HUES48 (cell line): ENCODE results near the gene CCDC27.

Source experiments
- H3K27ac ChIP-seq: one replicate; pipeline ENCODE4 v1.7.0; 2013; ENCODE audit warnings: low read depth, low read length, inconsistent platforms
- H3K27me3 ChIP-seq: 2 replicates; pipeline ENCODE4 v1.6.1; 2013; ENCODE audit warnings: mild to moderate bottlenecking, low read length; ENCODE audit not compliant: control insufficient read depth, insufficient read depth
- H3K36me3 ChIP-seq: 2 replicates; pipeline ENCODE4 v1.6.1; 2013; ENCODE audit warnings: low read length; ENCODE audit not compliant: control insufficient read depth, insufficient read depth
- H3K4me1 ChIP-seq: 2 replicates; pipeline ENCODE4 v1.6.1; 2013; ENCODE audit warnings: mild to moderate bottlenecking, low read length; ENCODE audit not compliant: control insufficient read depth, insufficient read depth
- H3K4me3 ChIP-seq: 2 replicates; pipeline ENCODE4 v1.5.1; 2013; ENCODE audit warnings: mild to moderate bottlenecking, low read depth, low read length
- H3K9ac ChIP-seq: 2 replicates; pipeline ENCODE4 v1.6.1; 2013; ENCODE audit warnings: mild to moderate bottlenecking, low read depth, low read length, moderate library complexity
- H3K9me3 ChIP-seq: 2 replicates; pipeline ENCODE4 v1.6.1; 2013; ENCODE audit warnings: low read length; ENCODE audit not compliant: control insufficient read depth, insufficient read depth

The CCDC27 gene

DNA sequence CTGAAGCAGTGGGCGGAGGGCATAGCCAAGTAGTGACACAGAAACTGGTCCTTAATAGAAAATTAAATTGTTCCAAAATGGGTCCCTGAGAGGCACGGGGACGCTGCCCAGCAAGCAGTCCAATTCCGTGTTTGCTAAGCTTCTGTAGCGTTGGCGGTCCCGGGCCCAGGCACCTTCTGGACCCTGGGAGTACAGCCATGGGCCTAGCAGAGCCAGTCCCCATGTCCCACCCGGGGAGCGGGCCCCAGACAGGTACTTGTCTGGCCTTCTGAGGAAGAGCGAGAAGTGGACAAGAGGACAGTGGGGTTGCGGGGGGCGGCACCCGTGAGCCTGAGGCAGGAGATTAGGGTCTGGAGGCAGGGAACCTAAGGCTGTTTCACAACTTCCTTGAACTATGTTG is 11.5 kb upstream of the CCDC27 start:
- H3K27me3 ChIP-seq = no peaks in the 10 kb centered on the region
- H3K9me3 ChIP-seq = no peaks in the 10 kb centered on the region
- no peak overlapping the region for H3K27ac ChIP-seq
- H3K4me1 ChIP-seq = peaks cover 5% of the 10 kb centered on the region; the same call in 1 of the 2 replicates
- H3K36me3 ChIP-seq = peaks cover 76% of the 10 kb centered on the region
- no peak overlapping the region for H3K4me3 ChIP-seq
- no peak overlapping the region for H3K9ac ChIP-seq

GRCh38 chr1:3741566-3742438 is 10.4 kb upstream of the CCDC27 start:
- Histone ChIP-seq H3K36me3 (peaks cover 66% of the 10 kb centered on the region), H3K4me1 (peaks cover 11% of the 10 kb centered on the region), H3K4me3 (no peak overlapping the region), H3K27ac (no peak overlapping the region), H3K9ac (no peak overlapping the region), H3K9me3 (no peaks in the 10 kb centered on the region), H3K27me3 (no peaks in the 10 kb centered on the region)

DNA sequence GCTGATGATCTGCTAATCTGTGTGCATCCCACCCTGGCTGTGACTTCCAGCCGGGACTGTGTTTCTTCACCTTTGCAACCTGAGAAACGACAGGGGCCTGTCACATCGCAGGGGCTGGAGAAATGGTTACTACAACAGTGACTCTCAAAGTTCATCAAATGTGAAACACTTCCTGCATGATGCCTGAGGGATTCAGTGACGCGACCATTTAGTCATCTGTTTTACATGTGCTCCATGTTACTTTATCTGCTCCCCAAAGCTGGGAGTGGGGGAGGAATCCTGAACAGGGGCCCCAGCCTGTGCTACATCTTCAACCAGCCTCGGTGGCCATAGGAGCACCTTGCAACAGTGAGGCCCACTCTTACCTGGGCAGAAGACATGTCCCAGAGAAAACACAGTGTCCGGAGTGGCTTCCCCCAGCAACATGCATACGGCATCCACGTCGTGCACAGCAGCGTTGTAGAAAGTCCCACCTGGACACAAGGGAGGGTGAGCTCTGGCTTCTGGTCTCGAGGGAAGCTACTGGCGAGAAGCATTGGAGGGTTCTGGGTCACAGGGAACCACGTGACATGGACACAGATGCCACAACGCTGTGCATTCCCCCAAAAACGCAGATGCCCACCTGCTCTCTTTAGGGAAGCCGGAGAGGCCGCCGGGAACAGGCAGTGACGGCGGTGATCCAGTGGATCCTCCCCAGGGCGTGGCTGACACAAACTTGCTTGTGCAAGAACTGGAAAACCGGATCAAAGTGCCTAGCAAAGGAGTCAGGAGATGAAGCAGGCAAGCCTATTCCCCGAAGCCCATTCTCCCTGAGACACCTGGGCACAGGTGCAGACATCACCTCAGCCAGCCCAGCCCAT is 9.6 kb upstream of the CCDC27 start:
- Histone ChIP-seq H3K27ac (no peak overlapping the region), H3K4me1 (peaks cover 11% of the 10 kb centered on the region), H3K4me3 (no peak overlapping the region), H3K9ac (no peak overlapping the region), H3K9me3 (no peaks in the 10 kb centered on the region), H3K36me3 (peaks cover 59% of the 10 kb centered on the region), H3K27me3 (no peaks in the 10 kb centered on the region)

- Histone ChIP-seq H3K4me1 (peaks cover 11% of the 10 kb centered on the region), H3K9ac (no peak overlapping the region), H3K36me3 (peaks cover 52% of the 10 kb centered on the region), H3K9me3 (no peaks in the 10 kb centered on the region), H3K27me3 (no peaks in the 10 kb centered on the region), H3K27ac (no peak overlapping the region), H3K4me3 (no peak overlapping the region)
These were observed 8.8 kb upstream of the CCDC27 start for GRCh38 chr1:3743421-3743820.

DNA sequence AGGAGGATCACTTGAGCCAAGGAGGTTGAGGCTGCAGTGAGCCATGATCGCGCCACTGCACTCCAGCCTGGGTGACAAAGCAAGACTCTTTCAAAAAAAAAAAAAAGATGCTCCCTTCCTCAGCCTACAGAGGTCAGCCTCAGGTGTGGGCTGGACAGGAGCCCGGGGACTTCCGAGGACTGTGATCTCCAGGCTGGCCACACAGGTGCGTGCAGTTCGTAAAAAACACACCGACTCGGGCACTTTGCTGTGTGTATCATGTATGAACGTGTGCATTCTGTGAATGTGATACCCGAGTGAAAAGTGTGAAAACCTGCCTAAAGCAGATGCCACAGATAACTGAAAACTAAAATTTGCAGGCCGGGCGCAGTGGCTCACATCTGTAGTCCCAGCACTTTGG is 8.4 kb upstream of the CCDC27 start:
- Histone ChIP-seq H3K9me3 (no peaks in the 10 kb centered on the region), H3K4me3 (no peak overlapping the region), H3K4me1 (peaks cover 11% of the 10 kb centered on the region), H3K27ac (no peak overlapping the region), H3K9ac (no peak overlapping the region), H3K27me3 (no peaks in the 10 kb centered on the region), H3K36me3 (peaks cover 48% of the 10 kb centered on the region)

- no peak overlapping the region for H3K4me3 ChIP-seq
- peaks cover 11% of the 10 kb centered on the region for H3K4me1 ChIP-seq
- H3K27ac ChIP-seq = no peak overlapping the region
- no peaks in the 10 kb centered on the region for H3K9me3 ChIP-seq
- no peak overlapping the region for H3K9ac ChIP-seq
- peaks cover 40% of the 10 kb centered on the region for H3K36me3 ChIP-seq
- H3K27me3 ChIP-seq = no peaks in the 10 kb centered on the region; the same call in 1 of the 2 replicates
These were observed 7.6 kb upstream of the CCDC27 start for GRCh38 chr1:3744646-3745045.

- Histone ChIP-seq H3K27ac (no peak overlapping the region), H3K4me3 (no peak overlapping the region), H3K36me3 (peaks cover 36% of the 10 kb centered on the region), H3K9ac (no peak overlapping the region), H3K27me3 (no peaks in the 10 kb centered on the region; the same call in 1 of the 2 replicates), H3K9me3 (no peaks in the 10 kb centered on the region), H3K4me1 (peaks cover 11% of the 10 kb centered on the region)
These were observed 7.2 kb upstream of the CCDC27 start for GRCh38 chr1:3745071-3745470.

- H3K9me3 ChIP-seq = no peaks in the 10 kb centered on the region
- peaks cover 5% of the 10 kb centered on the region; the same call in 1 of the 2 replicates for H3K27me3 ChIP-seq
- H3K4me3 ChIP-seq = peak overlapping the region; percentile 89
- peaks cover 11% of the 10 kb centered on the region for H3K4me1 ChIP-seq
- no peak overlapping the region for H3K27ac ChIP-seq
- H3K36me3 ChIP-seq = peaks cover 29% of the 10 kb centered on the region
- H3K9ac ChIP-seq = 0 out of 2 replicates have a peak overlapping the region, but pooled peaks have one; percentile 60
These were observed 6.5 kb upstream of the CCDC27 start for GRCh38 chr1:3745590-3746381.

DNA sequence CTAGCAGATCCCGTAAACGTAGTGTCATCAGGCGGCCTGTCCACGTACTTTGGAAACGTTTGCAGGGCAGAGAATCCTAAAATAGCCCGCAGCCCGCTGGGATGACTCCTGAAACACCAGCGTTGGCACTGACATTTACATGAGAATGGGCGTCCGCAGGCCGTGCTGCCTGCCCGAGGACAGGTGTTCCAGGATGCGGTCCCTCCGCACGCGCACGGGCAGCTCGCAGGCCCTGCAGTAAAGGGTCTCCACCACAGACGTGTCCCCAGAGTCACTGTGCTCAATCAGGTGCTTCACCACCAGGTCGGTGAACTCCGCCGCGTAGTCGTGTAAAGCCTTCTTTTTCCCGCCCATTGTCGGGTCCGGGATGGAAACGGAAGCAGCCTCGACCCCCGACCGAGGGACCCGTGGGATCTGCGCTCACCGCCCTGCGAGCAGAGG is 5.8 kb upstream of the CCDC27 start:
- Histone ChIP-seq H3K27me3 (peaks cover 5% of the 10 kb centered on the region; the same call in 1 of the 2 replicates), H3K36me3 (peaks cover 23% of the 10 kb centered on the region), H3K4me3 (peak overlapping the region; percentile 89), H3K4me1 (peaks cover 11% of the 10 kb centered on the region), H3K9me3 (no peaks in the 10 kb centered on the region), H3K27ac (peak overlapping the region; percentile 66), H3K9ac (peak overlapping the region; percentile 60)

GRCh38 chr1:3746830-3747521 is 5.3 kb upstream of the CCDC27 start:
- peaks cover 11% of the 10 kb centered on the region for H3K4me1 ChIP-seq
- no peaks in the 10 kb centered on the region for H3K9me3 ChIP-seq
- peaks cover 5% of the 10 kb centered on the region; the same call in 1 of the 2 replicates for H3K27me3 ChIP-seq
- H3K9ac ChIP-seq = peak overlapping the region; percentile 60
- H3K27ac ChIP-seq = peak overlapping the region; percentile 66
- H3K4me3 ChIP-seq = peak overlapping the region; percentile 89
- peaks cover 18% of the 10 kb centered on the region for H3K36me3 ChIP-seq
